HFFc6 (cell line): ENCODE results near the gene FAHD2A. TPM values are rescaled to one million over a fixed set of nuclear protein-coding genes. Genes with fewer than 3 reads are reported as not detected.
"Not testable (repeated sequence)": the region's sequence is repeated elsewhere in the genome, so short reads cannot be mapped to it uniquely, and the experiment has no call there.

ENCODE experiments used
- DNase-seq: peaks from one replicate; pipeline ENCODE4 v3.0.0-alpha.2; 2018
- H3K27ac Mint-ChIP-seq: 2 replicates; pipeline ENCODE4 v1.8.0; 2020; ENCODE audit warnings: mild to moderate bottlenecking, mixed read lengths
- H3K27me3 Mint-ChIP-seq: 2 replicates; pipeline ENCODE4 v1.8.0; 2021; ENCODE audit warnings: mild to moderate bottlenecking, moderate library complexity, mixed read lengths; ENCODE audit not compliant: insufficient read depth
- H3K36me3 Mint-ChIP-seq: 2 replicates; pipeline ENCODE4 v1.8.0; 2021; ENCODE audit warnings: low read depth, mixed read lengths
- H3K4me1 Mint-ChIP-seq: 2 replicates; pipeline ENCODE4 v1.8.0; 2020; ENCODE audit warnings: low read depth, mixed read lengths
- H3K4me3 Mint-ChIP-seq: 2 replicates; pipeline ENCODE4 v1.8.0; 2020; ENCODE audit warnings: mild to moderate bottlenecking, moderate library complexity, mixed read lengths
- H3K9me3 Mint-ChIP-seq: 2 replicates; pipeline ENCODE4 v1.8.0; 2020; ENCODE audit warnings: mild to moderate bottlenecking, mixed read lengths
- total RNA-seq, 6 experiments: library from RNA; stranded (reverse); fragmentation: NEBNext Ultra II Directional; extraction: Animal tissue kit (Norgen Biotek cat#: 25700); gene quantifications; 2 replicates in 1 of 6; 3 replicates in 5 of 6; pipeline ENCODE4 v1.2.3, GENCODE V29; 2021
- TF ChIP-seq, protein P1 (sequence below): fragments of 200-600 bp; sonication (generic); IDR thresholded peaks from 2 replicates; pipeline ENCODE4 v1.5.0; 2021; ENCODE audit warnings: antibody characterized with exemption, mild to moderate bottlenecking

FAHD2A gene
- total RNA-seq, 6 experiments from 2014 or later, result 23.1 to 28.0 (median 26.3) TPM

GRCh38 chr2:95399061-95399460, 3.4 kb upstream of the FAHD2A start:
- no peak for DNase-seq
- TF ChIP-seq, protein P1, sequence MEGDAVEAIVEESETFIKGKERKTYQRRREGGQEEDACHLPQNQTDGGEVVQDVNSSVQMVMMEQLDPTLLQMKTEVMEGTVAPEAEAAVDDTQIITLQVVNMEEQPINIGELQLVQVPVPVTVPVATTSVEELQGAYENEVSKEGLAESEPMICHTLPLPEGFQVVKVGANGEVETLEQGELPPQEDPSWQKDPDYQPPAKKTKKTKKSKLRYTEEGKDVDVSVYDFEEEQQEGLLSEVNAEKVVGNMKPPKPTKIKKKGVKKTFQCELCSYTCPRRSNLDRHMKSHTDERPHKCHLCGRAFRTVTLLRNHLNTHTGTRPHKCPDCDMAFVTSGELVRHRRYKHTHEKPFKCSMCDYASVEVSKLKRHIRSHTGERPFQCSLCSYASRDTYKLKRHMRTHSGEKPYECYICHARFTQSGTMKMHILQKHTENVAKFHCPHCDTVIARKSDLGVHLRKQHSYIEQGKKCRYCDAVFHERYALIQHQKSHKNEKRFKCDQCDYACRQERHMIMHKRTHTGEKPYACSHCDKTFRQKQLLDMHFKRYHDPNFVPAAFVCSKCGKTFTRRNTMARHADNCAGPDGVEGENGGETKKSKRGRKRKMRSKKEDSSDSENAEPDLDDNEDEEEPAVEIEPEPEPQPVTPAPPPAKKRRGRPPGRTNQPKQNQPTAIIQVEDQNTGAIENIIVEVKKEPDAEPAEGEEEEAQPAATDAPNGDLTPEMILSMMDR, result no peak
- Mint-ChIP-seq H3K36me3 (no peaks in the 10 kb centered on the region), H3K4me1 (peaks cover 19% of the 10 kb centered on the region), H3K4me3 (no peak overlapping the region), H3K27me3 (peaks cover 8% of the 10 kb centered on the region), H3K27ac (no peak overlapping the region), H3K9me3 (no peaks in the 10 kb centered on the region)

GRCh38 chr2:95401480-95401879, 1.0 kb upstream of the FAHD2A start:
- Mint-ChIP-seq H3K4me3 (peak overlapping the region; percentile 100), H3K27me3 (0 out of 2 replicates have a peak, but pooled peaks cover 2% of the 10 kb centered on the region), H3K36me3 (no peaks in the 10 kb centered on the region), H3K9me3 (no peaks in the 10 kb centered on the region), H3K4me1 (peaks cover 19% of the 10 kb centered on the region), H3K27ac (no peak overlapping the region)
- TF ChIP-seq, protein P1, result no peak
- DNase-seq, result no peak

GRCh38 chr2:95402004-95402369, 521 bp upstream of the FAHD2A start:
- H3K9me3 Mint-ChIP-seq, H3K27me3 Mint-ChIP-seq, H3K36me3 Mint-ChIP-seq, DNase-seq: not testable (repeated sequence)
- peak overlapping the region; percentile 100 for H3K4me3 Mint-ChIP-seq
- peak overlapping the region; percentile 98 for H3K27ac Mint-ChIP-seq
- H3K4me1 Mint-ChIP-seq, result peaks cover 19% of the 10 kb centered on the region

DNA sequence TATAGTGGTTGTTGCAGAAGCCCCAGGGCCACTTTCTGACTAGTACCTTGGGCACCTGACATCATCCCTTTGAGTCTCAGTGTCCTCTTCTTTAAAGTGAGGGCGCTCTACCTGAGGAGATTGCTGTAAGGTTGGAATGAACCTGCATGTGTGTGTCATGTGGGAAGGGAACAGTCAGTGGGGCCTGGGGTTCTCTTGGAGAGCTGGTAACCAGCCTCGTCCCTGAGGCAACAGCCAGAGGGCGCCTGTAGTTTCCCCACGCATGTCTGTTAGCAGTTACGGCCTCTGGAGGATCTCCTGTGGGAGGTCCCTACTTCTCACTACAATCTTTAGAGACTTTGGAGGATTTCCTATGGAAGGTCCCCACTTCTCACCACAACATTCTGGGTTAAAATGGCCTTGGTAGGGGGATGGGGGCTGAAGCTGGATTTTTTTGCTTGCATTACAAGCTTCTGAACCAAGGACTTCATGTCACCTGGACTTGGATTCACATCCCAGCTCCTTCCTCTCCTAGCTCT, 755 bp downstream of the FAHD2A start:
- DNase-seq, result peak; percentile 54
- H3K27ac Mint-ChIP-seq, result peak overlapping the region; percentile 98
- peaks cover 19% of the 10 kb centered on the region for H3K4me1 Mint-ChIP-seq
- TF ChIP-seq, protein P1, result peak; percentile 73
- H3K27me3 Mint-ChIP-seq, H3K36me3 Mint-ChIP-seq, H3K9me3 Mint-ChIP-seq: not testable (repeated sequence)
- H3K4me3 Mint-ChIP-seq, result peak overlapping the region; percentile 100

DNA sequence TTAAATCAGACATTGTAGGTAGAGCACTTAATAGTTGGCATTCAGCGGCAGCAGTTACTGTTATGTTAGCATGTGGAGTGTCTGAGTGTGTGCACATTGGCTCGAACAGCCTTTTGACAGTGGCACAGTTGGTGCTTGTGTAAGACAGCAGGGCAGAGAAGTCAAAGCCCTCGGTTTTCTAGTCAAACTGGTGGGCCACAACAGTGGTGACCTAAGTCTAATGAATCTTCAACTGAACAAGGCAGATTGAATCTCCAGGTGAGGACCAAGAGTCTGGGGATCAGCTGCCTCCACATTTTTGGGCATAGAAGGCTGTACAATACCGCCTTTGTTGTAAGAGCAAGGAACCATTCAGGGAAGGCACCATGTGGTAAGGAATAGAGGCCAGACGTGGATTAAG, 1.3 kb downstream of the FAHD2A start:
- Mint-ChIP-seq H3K4me3 (peak overlapping the region; percentile 100), H3K4me1 (peaks cover 19% of the 10 kb centered on the region)
- not testable (repeated sequence) for H3K27me3 Mint-ChIP-seq, DNase-seq, H3K27ac Mint-ChIP-seq, H3K9me3 Mint-ChIP-seq, H3K36me3 Mint-ChIP-seq

- TF ChIP-seq, protein P1, result peak; percentile 27; the same call in 1 of the 2 replicates
- not testable (repeated sequence) for DNase-seq, H3K27me3 Mint-ChIP-seq, H3K9me3 Mint-ChIP-seq, H3K4me3 Mint-ChIP-seq, H3K27ac Mint-ChIP-seq
- Mint-ChIP-seq H3K36me3 (peaks cover 11% of the 10 kb centered on the region; the same call in 1 of the 2 replicates), H3K4me1 (peaks cover 19% of the 10 kb centered on the region)
These were observed 2.2 kb downstream of the FAHD2A start for GRCh38 chr2:95404676-95405075.

DNA sequence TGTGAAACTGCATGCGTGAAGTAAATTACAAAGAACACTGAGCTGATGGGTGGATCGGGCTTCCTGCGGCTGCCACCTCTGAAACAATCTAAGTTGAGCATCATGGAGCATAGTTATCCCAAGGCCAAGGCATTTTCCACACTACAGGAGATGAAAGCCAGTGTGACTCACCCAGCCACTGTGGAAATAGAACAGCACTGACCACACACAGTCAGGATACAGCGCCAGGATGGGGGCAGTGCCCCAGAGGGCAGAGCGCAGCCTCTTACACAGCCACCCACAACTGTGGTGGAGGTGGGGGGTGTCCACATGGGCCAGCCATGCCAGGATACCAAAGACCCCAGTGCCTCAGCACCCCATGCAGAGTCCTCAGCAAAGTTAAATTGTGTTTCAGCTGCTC, 8.7 kb downstream of the FAHD2A start:
- peak; percentile 54 for DNase-seq
- H3K9me3 Mint-ChIP-seq, result not testable (repeated sequence)

More for the DNA sequence above, 8.7 kb downstream of the FAHD2A start:
- H3K27ac Mint-ChIP-seq, H3K27me3 Mint-ChIP-seq, H3K4me3 Mint-ChIP-seq: not testable (repeated sequence)
- peaks cover 12% of the 10 kb centered on the region; the same call in 1 of the 2 replicates for H3K36me3 Mint-ChIP-seq
- H3K4me1 Mint-ChIP-seq, result peaks cover 19% of the 10 kb centered on the region
